Activated naive CD4-positive, alpha-beta T cell treated with anti-CD3 and anti-CD28 coated beads, Interleukin-2, amount 10 ng/mL, durations not matched to agents 7 days and 5 days (primary cell): ENCODE data around the gene CDH23.
A peak's percentile ranks its signal among the peaks of the same experiment; 100 is the strongest.

ENCODE experiments used
- CTCF ChIA-PET: fragments of 350-600 bp; sonication (Branson Sonifier 250); formaldehyde crosslinking; loops from one replicate; lab custom pipeline; 2021; ENCODE audit warnings: antibody characterized with exemption; lab: Charles Lee
- DNase-seq: peaks from one replicate; pipeline ENCODE4 v3.0.0-alpha.2; 2020
- H3K27ac Mint-ChIP-seq: one replicate; pipeline ENCODE4 v1.8.0; 2021; ENCODE audit warnings: mild to moderate bottlenecking, moderate library complexity, mixed read lengths
- H3K27me3 Mint-ChIP-seq: one replicate; pipeline ENCODE4 v1.8.0; 2021; ENCODE audit warnings: mild to moderate bottlenecking, mixed read lengths
- H3K36me3 Mint-ChIP-seq: one replicate; pipeline ENCODE4 v1.8.0; 2021; ENCODE audit warnings: mixed read lengths
- H3K4me1 Mint-ChIP-seq: one replicate; pipeline ENCODE4 v1.8.0; 2021; ENCODE audit warnings: mixed read lengths
- H3K4me3 Mint-ChIP-seq: one replicate; pipeline ENCODE4 v1.8.0; 2021; ENCODE audit warnings: mild to moderate bottlenecking, moderate library complexity, mixed read lengths
- H3K9me3 Mint-ChIP-seq: one replicate; pipeline ENCODE4 v1.8.0; 2021; ENCODE audit warnings: mixed read lengths

CDH23 gene

GRCh38 chr10:71776481-71776925, 379.8 kb downstream of the CDH23 start:
- Mint-ChIP-seq H3K4me3 (no peak overlapping the region), H3K27ac (peak overlapping the region; percentile 70), H3K36me3 (peaks cover 17% of the 10 kb centered on the region), H3K9me3 (peaks cover 6% of the 10 kb centered on the region), H3K27me3 (no peaks in the 10 kb centered on the region), H3K4me1 (peaks cover 76% of the 10 kb centered on the region)
- DNase-seq = no peak
- CTCF ChIA-PET = interaction anchor here (0.9 to 1.8 kb wide), 2 partner anchors 68 to 80 kb away, joined by 3 to 7 read pairs; no protein-coding TSS in a partner anchor

- Mint-ChIP-seq H3K4me3 (no peak overlapping the region), H3K4me1 (peaks cover 70% of the 10 kb centered on the region), H3K36me3 (peaks cover 8% of the 10 kb centered on the region), H3K27ac (no peak overlapping the region), H3K27me3 (no peaks in the 10 kb centered on the region), H3K9me3 (peaks cover 6% of the 10 kb centered on the region)
- DNase-seq = no peak
- CTCF ChIA-PET = interaction anchor here (0.7 to 1.8 kb wide), 3 partner anchors 69 to 81 kb away, joined by 3 to 7 read pairs (median 3); no protein-coding TSS in a partner anchor
Measured at GRCh38 chr10:71777213-71777985, 380.7 kb downstream of the CDH23 start.

- DNase-seq = no peak
- Mint-ChIP-seq H3K36me3 (peaks cover 4% of the 10 kb centered on the region), H3K27me3 (peaks cover 8% of the 10 kb centered on the region), H3K4me1 (peaks cover 78% of the 10 kb centered on the region), H3K27ac (no peak overlapping the region), H3K4me3 (no peak overlapping the region), H3K9me3 (peaks cover 6% of the 10 kb centered on the region)
- CTCF ChIA-PET = interaction anchor here (0.7 to 1.3 kb wide), 2 partner anchors 59 to 71 kb away, joined by 3 read pairs; no protein-coding TSS in a partner anchor
Measured at GRCh38 chr10:71778071-71778825, 381.5 kb downstream of the CDH23 start.

GRCh38 chr10:71779641-71780040, 382.9 kb downstream of the CDH23 start:
- no peak overlapping the region for H3K4me3 Mint-ChIP-seq
- H3K4me1 Mint-ChIP-seq = peaks cover 68% of the 10 kb centered on the region
- CTCF ChIA-PET = interaction anchor here (1.2 to 1.3 kb wide), 2 partner anchors 43 to 58 kb away, joined by 3 read pairs; no protein-coding TSS in a partner anchor
- peaks cover 21% of the 10 kb centered on the region for H3K27me3 Mint-ChIP-seq
- peaks cover 3% of the 10 kb centered on the region for H3K36me3 Mint-ChIP-seq
- peak; percentile 63 for DNase-seq
- peaks cover 6% of the 10 kb centered on the region for H3K9me3 Mint-ChIP-seq
- H3K27ac Mint-ChIP-seq = no peak overlapping the region

- Mint-ChIP-seq H3K27me3 (peaks cover 26% of the 10 kb centered on the region), H3K4me3 (no peak overlapping the region), H3K36me3 (peaks cover 3% of the 10 kb centered on the region), H3K4me1 (peaks cover 63% of the 10 kb centered on the region), H3K27ac (no peak overlapping the region), H3K9me3 (peaks cover 6% of the 10 kb centered on the region)
- CTCF ChIA-PET = interaction anchor here (1.2 kb wide), 1 partner anchor 43 kb away, joined by 3 read pairs; no protein-coding TSS in a partner anchor
- DNase-seq = no peak
Measured at GRCh38 chr10:71780156-71780555, 383.4 kb downstream of the CDH23 start.

DNA sequence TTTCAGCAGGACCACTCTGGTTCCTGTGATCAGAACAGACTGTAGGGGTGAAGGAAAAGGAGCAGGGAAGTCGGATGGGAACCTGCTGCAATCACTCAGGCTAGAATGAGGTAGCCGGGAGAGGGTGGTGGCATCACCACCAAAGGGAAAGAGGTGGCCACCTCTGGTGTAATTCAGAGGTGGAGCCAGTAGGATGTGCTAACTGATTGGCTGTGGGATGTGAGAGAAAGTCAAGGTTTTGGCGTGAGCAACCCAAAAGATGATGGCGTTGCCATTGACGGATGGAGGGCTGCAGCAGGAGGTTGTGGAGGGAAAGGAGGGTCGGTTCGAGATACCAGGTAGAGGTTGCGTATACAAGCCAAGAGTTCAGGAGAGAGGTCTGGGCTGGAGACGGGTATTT, 384.0 kb downstream of the CDH23 start:
- CTCF ChIA-PET = interaction anchor here (1.2 kb wide), 1 partner anchor 44 kb away, joined by 3 read pairs; no protein-coding TSS in a partner anchor
- no peak for DNase-seq
- no peak overlapping the region for H3K4me3 Mint-ChIP-seq
- peaks cover 57% of the 10 kb centered on the region for H3K4me1 Mint-ChIP-seq
- H3K9me3 Mint-ChIP-seq = peaks cover 6% of the 10 kb centered on the region
- peaks cover 3% of the 10 kb centered on the region for H3K36me3 Mint-ChIP-seq
- peaks cover 32% of the 10 kb centered on the region for H3K27me3 Mint-ChIP-seq
- H3K27ac Mint-ChIP-seq = no peak overlapping the region

- peaks cover 41% of the 10 kb centered on the region for H3K4me1 Mint-ChIP-seq
- no peak overlapping the region for H3K4me3 Mint-ChIP-seq
- no peak for DNase-seq
- CTCF ChIA-PET = interaction anchor here (0.7 to 1.7 kb wide), 3 partner anchors 8 to 86 kb away, joined by 3 to 5 read pairs (median 5); partner anchors contain the start of gene VSIR
- H3K36me3 Mint-ChIP-seq = peaks cover 1% of the 10 kb centered on the region
- H3K27ac Mint-ChIP-seq = peak overlapping the region; percentile 35
- H3K9me3 Mint-ChIP-seq = peaks cover 4% of the 10 kb centered on the region
- peaks cover 44% of the 10 kb centered on the region for H3K27me3 Mint-ChIP-seq
Measured at GRCh38 chr10:71782221-71782916, 385.6 kb downstream of the CDH23 start.

- Mint-ChIP-seq H3K4me1 (peaks cover 36% of the 10 kb centered on the region), H3K36me3 (no peaks in the 10 kb centered on the region), H3K27ac (no peak overlapping the region), H3K9me3 (no peaks in the 10 kb centered on the region), H3K27me3 (peaks cover 44% of the 10 kb centered on the region), H3K4me3 (no peak overlapping the region)
- CTCF ChIA-PET = interaction anchor here (0.7 to 1.7 kb wide), 3 partner anchors 9 to 86 kb away, joined by 3 to 5 read pairs (median 5); partner anchors contain the start of gene VSIR
- no peak for DNase-seq
Measured at GRCh38 chr10:71782917-71783490, 386.3 kb downstream of the CDH23 start.

- H3K27me3 Mint-ChIP-seq = peaks cover 44% of the 10 kb centered on the region
- H3K4me3 Mint-ChIP-seq = no peak overlapping the region
- no peak overlapping the region for H3K27ac Mint-ChIP-seq
- CTCF ChIA-PET = no interaction called here
- no peaks in the 10 kb centered on the region for H3K9me3 Mint-ChIP-seq
- H3K4me1 Mint-ChIP-seq = peaks cover 28% of the 10 kb centered on the region
- H3K36me3 Mint-ChIP-seq = no peaks in the 10 kb centered on the region
- DNase-seq = no peak
Measured at GRCh38 chr10:71783917-71784678, 387.4 kb downstream of the CDH23 start.

- DNase-seq = no peak
- H3K9me3 Mint-ChIP-seq = no peaks in the 10 kb centered on the region
- no peaks in the 10 kb centered on the region for H3K36me3 Mint-ChIP-seq
- CTCF ChIA-PET = no interaction called here
- H3K27me3 Mint-ChIP-seq = peaks cover 49% of the 10 kb centered on the region
- no peak overlapping the region for H3K4me3 Mint-ChIP-seq
- H3K4me1 Mint-ChIP-seq = peaks cover 21% of the 10 kb centered on the region
- H3K27ac Mint-ChIP-seq = no peak overlapping the region
Measured at GRCh38 chr10:71784679-71785272, 388.1 kb downstream of the CDH23 start.

GRCh38 chr10:71788954-71789353, 392.2 kb downstream of the CDH23 start:
- CTCF ChIA-PET = no interaction called here
- H3K27ac Mint-ChIP-seq = no peak overlapping the region
- no peak for DNase-seq
- peaks cover 11% of the 10 kb centered on the region for H3K4me1 Mint-ChIP-seq
- no peak overlapping the region for H3K4me3 Mint-ChIP-seq
- H3K36me3 Mint-ChIP-seq = no peaks in the 10 kb centered on the region
- peaks cover 55% of the 10 kb centered on the region for H3K27me3 Mint-ChIP-seq
- no peaks in the 10 kb centered on the region for H3K9me3 Mint-ChIP-seq

- CTCF ChIA-PET = no interaction called here
- Mint-ChIP-seq H3K36me3 (no peaks in the 10 kb centered on the region), H3K27me3 (peaks cover 46% of the 10 kb centered on the region), H3K4me3 (no peak overlapping the region), H3K27ac (no peak overlapping the region), H3K9me3 (no peaks in the 10 kb centered on the region), H3K4me1 (peaks cover 11% of the 10 kb centered on the region)
- no peak for DNase-seq
Measured at GRCh38 chr10:71789871-71790270, 393.2 kb downstream of the CDH23 start.
